Retinal pigment epithelial cell (primary cell): ENCODE results near the gene SLC30A4.
A peak's percentile ranks its signal among the peaks of the same experiment; 100 is the strongest.

Experiments
- DNase-seq: peaks from one replicate; pipeline ENCODE4 v3.0.0-alpha.2; 2010; ENCODE audit warnings: low read depth
- H3K4me3 ChIP-seq: 2 replicates; pipeline ENCODE4 v1.5.1; 2011; ENCODE audit warnings: mild to moderate bottlenecking, low read length, control low read depth, moderate library complexity
- TF ChIP-seq, protein P1 (sequence below): conservative IDR thresholded peaks from 2 replicates; pipeline ENCODE4 v1.5.1; 2011; ENCODE audit warnings: low read depth, low read length, control low read depth, inconsistent platforms

Gene SLC30A4

DNA sequence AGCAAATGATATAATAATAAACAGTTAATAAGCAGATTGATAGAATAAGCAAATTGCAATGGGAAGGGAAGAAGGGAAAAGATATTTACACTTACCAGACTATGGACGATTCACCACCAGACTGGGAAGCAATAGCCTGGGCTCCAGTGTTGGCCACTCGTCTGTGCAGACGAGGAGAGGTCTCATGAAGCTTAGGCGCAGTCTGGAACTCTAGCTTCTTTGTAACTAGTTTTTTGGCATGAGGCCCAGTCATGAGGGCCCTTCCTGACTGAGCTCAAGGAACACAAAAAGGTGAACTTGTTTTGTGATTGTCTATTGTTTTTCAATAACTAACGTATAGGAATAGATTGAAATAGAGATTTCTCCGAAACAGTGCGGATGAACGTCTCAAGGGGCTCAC, 80.9 kb downstream of the SLC30A4 start:
- DNase-seq = peak; percentile 77
- TF ChIP-seq, protein P1, sequence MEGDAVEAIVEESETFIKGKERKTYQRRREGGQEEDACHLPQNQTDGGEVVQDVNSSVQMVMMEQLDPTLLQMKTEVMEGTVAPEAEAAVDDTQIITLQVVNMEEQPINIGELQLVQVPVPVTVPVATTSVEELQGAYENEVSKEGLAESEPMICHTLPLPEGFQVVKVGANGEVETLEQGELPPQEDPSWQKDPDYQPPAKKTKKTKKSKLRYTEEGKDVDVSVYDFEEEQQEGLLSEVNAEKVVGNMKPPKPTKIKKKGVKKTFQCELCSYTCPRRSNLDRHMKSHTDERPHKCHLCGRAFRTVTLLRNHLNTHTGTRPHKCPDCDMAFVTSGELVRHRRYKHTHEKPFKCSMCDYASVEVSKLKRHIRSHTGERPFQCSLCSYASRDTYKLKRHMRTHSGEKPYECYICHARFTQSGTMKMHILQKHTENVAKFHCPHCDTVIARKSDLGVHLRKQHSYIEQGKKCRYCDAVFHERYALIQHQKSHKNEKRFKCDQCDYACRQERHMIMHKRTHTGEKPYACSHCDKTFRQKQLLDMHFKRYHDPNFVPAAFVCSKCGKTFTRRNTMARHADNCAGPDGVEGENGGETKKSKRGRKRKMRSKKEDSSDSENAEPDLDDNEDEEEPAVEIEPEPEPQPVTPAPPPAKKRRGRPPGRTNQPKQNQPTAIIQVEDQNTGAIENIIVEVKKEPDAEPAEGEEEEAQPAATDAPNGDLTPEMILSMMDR = no peak
- H3K4me3 ChIP-seq = no peak overlapping the region

DNA sequence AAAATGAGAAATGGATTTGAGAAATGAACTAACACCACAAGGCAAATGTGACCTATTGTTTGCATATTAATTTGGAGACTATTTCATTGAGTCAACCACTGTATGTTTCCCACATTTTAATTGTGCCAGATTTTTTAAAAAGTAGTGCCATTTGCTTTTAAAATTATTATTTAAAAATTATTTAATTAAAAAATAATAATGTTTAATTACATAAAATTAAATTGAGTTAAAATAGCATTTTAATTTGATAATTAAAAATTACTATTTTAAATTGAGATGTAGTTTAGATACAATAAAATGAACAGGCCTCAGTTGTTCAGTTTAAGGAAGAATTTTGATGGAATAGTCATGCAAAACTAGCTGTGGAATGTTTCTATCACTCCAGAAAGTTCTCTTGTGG, 81.5 kb downstream of the SLC30A4 start:
- no peak for DNase-seq
- no peak overlapping the region for H3K4me3 ChIP-seq
- TF ChIP-seq, protein P1 = no peak

DNA sequence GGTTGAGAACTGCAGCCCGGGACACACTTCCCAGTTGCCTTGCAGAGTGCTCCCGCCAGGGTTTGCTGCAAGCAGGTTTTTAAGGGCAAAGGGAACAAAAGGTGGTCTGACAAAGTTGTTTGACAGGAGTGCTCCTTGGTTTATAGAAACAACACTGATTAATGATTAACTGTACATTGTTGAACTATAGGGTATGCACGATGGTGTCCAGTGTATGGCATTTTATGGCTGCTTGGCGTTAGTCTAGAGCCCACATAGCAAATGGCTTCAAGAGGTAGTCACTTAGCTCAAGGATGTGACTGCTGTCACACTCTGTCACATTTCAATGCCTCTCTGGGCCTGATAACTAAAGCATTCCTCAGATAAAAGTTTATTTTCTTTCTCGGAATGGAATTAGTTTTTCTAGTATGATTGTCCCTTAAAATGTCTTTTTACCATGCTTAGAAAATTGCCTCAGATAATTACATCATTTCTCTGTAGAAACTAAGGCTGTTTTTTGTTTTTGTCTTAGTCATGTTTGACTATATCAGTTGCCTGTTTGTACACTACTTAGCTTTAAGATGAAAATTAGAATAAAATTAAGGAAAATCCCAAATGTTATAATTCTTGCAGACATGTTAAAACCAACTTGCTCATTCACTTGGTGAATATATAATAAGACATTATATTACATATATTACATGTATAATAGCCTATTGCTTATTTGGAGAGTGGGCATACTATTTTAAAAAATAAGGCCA, 82.9 kb downstream of the SLC30A4 start:
- TF ChIP-seq, protein P1 = no peak

DNA sequence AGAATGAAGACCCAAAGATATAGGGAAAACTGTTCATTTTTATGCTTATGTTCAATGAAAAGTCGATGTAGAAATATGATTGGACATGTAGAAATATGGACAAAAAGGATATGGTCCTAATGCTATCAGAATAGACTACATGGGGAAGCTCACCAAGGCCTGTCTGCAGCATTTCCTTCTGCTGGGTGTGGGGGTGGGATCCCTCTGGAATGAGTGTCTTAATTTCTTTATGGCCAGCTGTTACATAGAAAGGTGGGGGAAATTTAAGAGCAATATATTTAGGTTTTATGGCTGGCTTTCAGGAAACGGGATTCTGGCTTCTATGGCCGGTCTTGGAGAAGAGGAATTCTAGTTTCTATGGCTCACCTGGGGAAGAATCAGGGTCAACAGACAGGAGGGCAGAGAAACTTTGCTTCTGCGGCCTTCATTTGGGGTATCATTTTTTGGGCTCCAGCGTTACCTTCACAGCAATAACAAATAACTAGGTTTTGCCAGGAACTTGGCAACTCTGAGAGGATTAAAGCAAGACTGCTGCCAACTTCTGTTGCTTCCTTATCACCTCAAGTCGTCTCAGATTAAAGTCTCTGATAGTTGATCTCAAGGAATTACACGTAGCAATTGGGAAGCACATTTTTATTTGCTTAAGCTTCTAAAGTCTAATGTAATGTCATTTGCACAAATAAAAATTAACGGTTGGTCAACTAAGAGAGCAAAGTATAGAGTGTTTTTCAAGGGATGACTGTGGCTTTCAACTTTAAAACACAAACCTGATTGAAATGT, 87.2 kb downstream of the SLC30A4 start:
- peak; percentile 38 for DNase-seq
- TF ChIP-seq, protein P1 = no peak
- H3K4me3 ChIP-seq = no peak overlapping the region

More for the DNA sequence above, 82.9 kb downstream of the SLC30A4 start:
- no peak overlapping the region for H3K4me3 ChIP-seq
- no peak for DNase-seq

DNA sequence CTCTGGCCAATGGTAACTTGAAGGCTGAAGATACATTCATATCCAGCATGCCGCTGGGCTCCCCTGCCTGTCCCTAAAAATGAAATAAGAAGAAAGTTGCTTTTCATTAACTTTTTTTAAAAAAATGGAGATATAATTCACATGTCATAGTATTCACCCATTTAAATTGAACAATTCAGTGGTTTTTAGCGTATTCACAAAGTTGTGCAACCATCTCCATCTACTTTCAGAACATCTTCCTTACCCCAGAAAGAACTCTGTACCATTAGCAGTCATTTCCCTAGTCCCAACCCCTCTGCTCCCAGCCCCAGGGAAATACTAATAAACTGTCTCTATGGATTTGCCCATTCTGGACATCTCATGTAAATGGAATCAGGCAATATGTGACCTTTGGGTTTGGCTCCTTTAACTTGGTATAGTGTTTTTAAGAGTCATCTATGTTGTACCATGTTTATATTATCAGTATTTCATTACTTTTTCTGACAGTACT, 88.4 kb downstream of the SLC30A4 start:
- no peak for DNase-seq
- H3K4me3 ChIP-seq = no peak overlapping the region
- TF ChIP-seq, protein P1 = no peak

DNA sequence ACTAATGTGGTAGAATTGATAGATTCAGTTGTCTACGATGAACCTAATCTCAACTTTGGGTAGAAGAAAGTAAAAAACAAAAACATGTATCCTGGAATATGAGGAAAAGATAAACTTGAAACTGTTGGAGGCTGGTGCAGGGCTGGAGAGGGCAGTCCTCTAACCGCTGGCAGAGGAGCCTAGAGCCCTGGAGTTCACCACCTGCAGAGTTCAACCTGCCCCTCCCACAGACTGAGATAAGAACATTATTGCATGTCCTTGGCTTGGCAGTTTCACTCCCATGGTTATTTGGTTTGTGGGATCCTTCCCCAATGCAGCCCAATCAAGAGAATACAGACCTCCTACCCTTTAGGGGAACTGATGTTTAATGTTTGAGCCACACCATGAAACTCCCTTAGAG, 91.0 kb downstream of the SLC30A4 start:
- no peak for DNase-seq
- TF ChIP-seq, protein P1 = no peak
- H3K4me3 ChIP-seq = no peak overlapping the region
